Measurements from ENCODE around the gene KLHL22.

Gene KLHL22

GRCh38 chr22:20402960-20403778 lies 92.4 kb downstream of the KLHL22 start:
- CTCF ChIA-PET, result interaction anchor here (1.1 to 1.6 kb wide), 2 partner anchors 8 to 11 kb away, joined by 3 read pairs; no protein-coding TSS in a partner anchor
- DNase-seq (ENCODE audit: extremely low spot score), result no peak
- POLR2A ChIA-PET, result no interaction called here
- TF ChIP-seq CTCF (IDR thresholded peaks at IDR 0.05; ENCODE audit: control extremely low read depth, extremely low read depth, low read depth, missing control alignments), result no peak

- no peak for TF ChIP-seq CTCF (IDR thresholded peaks at IDR 0.05; ENCODE audit: control extremely low read depth, extremely low read depth, low read depth, missing control alignments)
- ChIA-PET CTCF (no interaction called here), POLR2A (no interaction called here)
- DNase-seq (ENCODE audit: extremely low spot score), result no peak
Measured at GRCh38 chr22:20401376-20402014, 94.1 kb downstream of the KLHL22 start.

- ChIA-PET POLR2A (no interaction called here), CTCF (no interaction called here)
- DNase-seq (ENCODE audit: extremely low spot score), result no peak
- TF ChIP-seq CTCF (IDR thresholded peaks at IDR 0.05; ENCODE audit: control extremely low read depth, extremely low read depth, low read depth, missing control alignments), result no peak
Measured at GRCh38 chr22:20400606-20401375, 94.8 kb downstream of the KLHL22 start.

- POLR2A ChIA-PET, result no interaction called here
Measured at GRCh38 chr22:20399866-20400605, 95.6 kb downstream of the KLHL22 start.

GRCh38 chr22:20398420-20398819 lies 97.2 kb downstream of the KLHL22 start:
- DNase-seq (ENCODE audit: extremely low spot score), result no peak
- TF ChIP-seq CTCF (IDR thresholded peaks at IDR 0.05; ENCODE audit: control extremely low read depth, extremely low read depth, low read depth, missing control alignments), result no peak
- ChIA-PET CTCF (interaction anchor here (2.0 kb wide), 1 partner anchor 9 kb away, joined by 6 read pairs; no protein-coding TSS in a partner anchor), POLR2A (no interaction called here)

More at GRCh38 chr22:20399866-20400605, 95.6 kb downstream of the KLHL22 start:
- no peak for TF ChIP-seq CTCF (IDR thresholded peaks at IDR 0.05; ENCODE audit: control extremely low read depth, extremely low read depth, low read depth, missing control alignments)
- CTCF ChIA-PET, result no interaction called here
- no peak for DNase-seq (ENCODE audit: extremely low spot score)

- TF ChIP-seq CTCF (IDR thresholded peaks at IDR 0.05; ENCODE audit: control extremely low read depth, extremely low read depth, low read depth, missing control alignments), result no peak
- DNase-seq (ENCODE audit: extremely low spot score), result no peak
- CTCF ChIA-PET, result interaction anchor here (2.0 kb wide), 1 partner anchor 10 kb away, joined by 6 read pairs; no protein-coding TSS in a partner anchor
- POLR2A ChIA-PET, result no interaction called here
Measured at GRCh38 chr22:20397498-20397897, 98.1 kb downstream of the KLHL22 start.
